Stimulated activated CD8-positive, alpha-beta memory T cell treated with anti-CD3 and anti-CD28 coated beads, Interleukin-2, amount 100 ng/mL, for 48 hours (primary cell): ENCODE results near the gene SYNM.

Source experiments
- DNase-seq, 2 donors: peaks; one replicate each; pipeline ENCODE4 v3.0.0-alpha.2; 2020; ENCODE audit warnings: low read depth in 2 of 2

Gene SYNM

GRCh38 chr15:99122831-99123712 is 18.2 kb downstream of the SYNM start:
- DNase-seq: no peak

- no peak for DNase-seq
These were observed 19.0 kb downstream of the SYNM start for GRCh38 chr15:99123713-99124451.

- no peak for DNase-seq
These were observed 19.8 kb downstream of the SYNM start for GRCh38 chr15:99124641-99125040.

GRCh38 chr15:99125061-99125891 is 20.4 kb downstream of the SYNM start:
- DNase-seq: no peak

GRCh38 chr15:99126131-99126588 is 21.3 kb downstream of the SYNM start:
- DNase-seq: no peak

- DNase-seq: no peak
These were observed 22.1 kb downstream of the SYNM start for GRCh38 chr15:99126930-99127329.

- DNase-seq: no peak
These were observed 22.9 kb downstream of the SYNM start for GRCh38 chr15:99127773-99128172.

GRCh38 chr15:99128411-99128810 is 23.5 kb downstream of the SYNM start:
- DNase-seq: no peak

GRCh38 chr15:99129644-99130043 is 24.8 kb downstream of the SYNM start:
- DNase-seq: no peak

- DNase-seq: no peak
These were observed 25.4 kb downstream of the SYNM start for GRCh38 chr15:99130314-99130713.

- no peak for DNase-seq
These were observed 26.0 kb downstream of the SYNM start for GRCh38 chr15:99130765-99131440.

GRCh38 chr15:99131441-99132023 is 26.7 kb downstream of the SYNM start:
- no peak for DNase-seq

GRCh38 chr15:99132122-99132521 is 27.2 kb downstream of the SYNM start:
- DNase-seq: no peak

- no peak for DNase-seq
These were observed 27.9 kb downstream of the SYNM start for GRCh38 chr15:99132634-99133287.

GRCh38 chr15:99134317-99134821 is 29.5 kb downstream of the SYNM start:
- no peak for DNase-seq

GRCh38 chr15:99135194-99135593 is 30.3 kb downstream of the SYNM start:
- no peak for DNase-seq

GRCh38 chr15:99137111-99137546 is 32.2 kb downstream of the SYNM start:
- no peak for DNase-seq

GRCh38 chr15:99137877-99138276 is 33.0 kb downstream of the SYNM start:
- DNase-seq: no peak

GRCh38 chr15:99138491-99138982 is 33.7 kb downstream of the SYNM start:
- DNase-seq: no peak

- DNase-seq: no peak
These were observed 34.4 kb downstream of the SYNM start for GRCh38 chr15:99139276-99139675.
